Type B pancreatic cell (in vitro differentiated cells): ENCODE results near the gene APC2. TPM values are rescaled to one million over a fixed set of nuclear protein-coding genes. Genes with fewer than 3 reads are reported as not detected.

ENCODE experiments used
- DNase-seq: peaks from one replicate; pipeline ENCODE4 v3.0.0; 2021; ENCODE audit warnings: mixed read lengths; ENCODE audit not compliant: unreplicated experiment; ENCODE audit errors: extremely low spot score
- H3K27ac Mint-ChIP-seq: 2 replicates; pipeline ENCODE4 v1.8.0; 2021; ENCODE audit warnings: mild to moderate bottlenecking, mixed read lengths
- H3K27me3 Mint-ChIP-seq: 2 replicates; pipeline ENCODE4 v1.8.0; 2021; ENCODE audit warnings: mixed read lengths
- H3K36me3 Mint-ChIP-seq: 2 replicates; pipeline ENCODE4 v1.8.0; 2021; ENCODE audit warnings: mixed read lengths
- H3K4me1 Mint-ChIP-seq: one replicate; pipeline ENCODE4 v1.8.0; 2021; ENCODE audit warnings: mixed read lengths; ENCODE audit not compliant: unreplicated experiment
- H3K4me3 Mint-ChIP-seq: 2 replicates; pipeline ENCODE4 v1.8.0; 2021; ENCODE audit warnings: mild to moderate bottlenecking, mixed read lengths
- H3K9me3 Mint-ChIP-seq: 2 replicates; pipeline ENCODE4 v1.8.0; 2021; ENCODE audit warnings: mixed read lengths
- CTCF ChIP-seq: fragments of 200-600 bp; sonication (generic); conservative IDR thresholded peaks from 2 replicates; pipeline ENCODE4 v1.5.0; 2021; ENCODE audit warnings: antibody characterized with exemption, mild to moderate bottlenecking
- total RNA-seq: library from RNA; stranded (reverse); gene quantifications from 2 replicates; pipeline ENCODE4 v1.2.1, GENCODE V29; 2021; ENCODE audit warnings: low replicate concordance

The APC2 gene
- total RNA-seq, 1 donor from 2014 or later = 9.2 TPM

- peaks cover 43% of the 10 kb centered on the region for H3K27me3 Mint-ChIP-seq
- no peak for TF ChIP-seq CTCF
Observed at GRCh38 chr19:1446713-1447481, 3.0 kb upstream of the APC2 start.

GRCh38 chr19:1447504-1447903 lies 2.4 kb upstream of the APC2 start:
- Mint-ChIP-seq H3K36me3 (peaks cover 3% of the 10 kb centered on the region), H3K27ac (no peak overlapping the region), H3K9me3 (no peaks in the 10 kb centered on the region), H3K27me3 (peaks cover 49% of the 10 kb centered on the region), H3K4me1 (peaks cover 14% of the 10 kb centered on the region), H3K4me3 (peak overlapping the region; percentile 48)
- TF ChIP-seq CTCF = no peak
- no peak for DNase-seq

More at GRCh38 chr19:1446713-1447481, 3.0 kb upstream of the APC2 start:
- Mint-ChIP-seq H3K4me1 (peaks cover 15% of the 10 kb centered on the region), H3K4me3 (peak overlapping the region; percentile 70), H3K9me3 (no peaks in the 10 kb centered on the region), H3K27ac (no peak overlapping the region), H3K36me3 (peaks cover 5% of the 10 kb centered on the region)
- DNase-seq = no peak

- TF ChIP-seq CTCF = no peak
- Mint-ChIP-seq H3K27ac (no peak overlapping the region), H3K36me3 (no peaks in the 10 kb centered on the region), H3K9me3 (no peaks in the 10 kb centered on the region), H3K4me3 (peak overlapping the region; percentile 52), H3K27me3 (peaks cover 54% of the 10 kb centered on the region), H3K4me1 (peaks cover 10% of the 10 kb centered on the region)
- no peak for DNase-seq
Observed at GRCh38 chr19:1447944-1448343, 2.0 kb upstream of the APC2 start.

- no peak for DNase-seq
- H3K4me3 Mint-ChIP-seq = peak overlapping the region; percentile 60
- no peaks in the 10 kb centered on the region for H3K9me3 Mint-ChIP-seq
- peaks cover 15% of the 10 kb centered on the region for H3K4me1 Mint-ChIP-seq
- no peak overlapping the region for H3K27ac Mint-ChIP-seq
- H3K36me3 Mint-ChIP-seq = no peaks in the 10 kb centered on the region
- peaks cover 64% of the 10 kb centered on the region for H3K27me3 Mint-ChIP-seq
- no peak for TF ChIP-seq CTCF
Observed at GRCh38 chr19:1450735-1451731, 1.1 kb downstream of the APC2 start.

- H3K27me3 Mint-ChIP-seq = peaks cover 63% of the 10 kb centered on the region
- no peaks in the 10 kb centered on the region for H3K9me3 Mint-ChIP-seq
- H3K4me1 Mint-ChIP-seq = peaks cover 15% of the 10 kb centered on the region
- no peak for TF ChIP-seq CTCF
- no peaks in the 10 kb centered on the region for H3K36me3 Mint-ChIP-seq
- H3K4me3 Mint-ChIP-seq = no peak overlapping the region
- H3K27ac Mint-ChIP-seq = no peak overlapping the region
- DNase-seq = no peak
Observed at GRCh38 chr19:1451916-1452801, 2.2 kb downstream of the APC2 start.
